ENCODE measurements around the gene TMBIM4. TPM values are rescaled to one million over a fixed set of nuclear protein-coding genes. Genes with fewer than 3 reads are reported as not detected.
A peak's percentile ranks its signal among the peaks of the same experiment; 100 is the strongest.

The TMBIM4 gene
- total RNA-seq, 1 experiment from 2014 or later = 130 TPM

- DNase-seq (ENCODE audit: low read depth) = no peak
These were observed 29.1 kb downstream of the TMBIM4 start for GRCh38 chr12:66140731-66141130.

DNA sequence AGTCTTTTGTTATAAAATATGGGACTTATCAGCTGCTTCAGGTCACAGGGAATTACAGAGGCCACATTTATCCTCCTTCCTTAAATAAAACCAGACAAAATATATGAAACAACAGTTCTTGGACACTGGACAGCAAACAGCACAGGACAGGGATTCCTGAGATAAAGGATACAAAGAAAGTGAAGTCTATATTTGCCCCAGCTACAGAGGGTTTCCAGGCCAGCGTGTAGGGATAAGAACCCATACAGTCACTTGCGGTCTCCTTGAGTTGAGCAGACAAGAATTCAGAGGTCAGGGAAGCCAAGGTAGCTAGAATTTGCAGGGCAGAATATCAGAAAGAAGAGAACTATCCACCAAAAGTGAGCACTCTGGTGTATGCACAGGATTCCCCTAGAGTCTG lies 30.5 kb downstream of the TMBIM4 start:
- no peak for DNase-seq (ENCODE audit: low read depth)

- no peak for DNase-seq (ENCODE audit: low read depth)
These were observed 31.9 kb downstream of the TMBIM4 start for GRCh38 chr12:66137937-66138336.

GRCh38 chr12:66132408-66132807 lies 37.4 kb downstream of the TMBIM4 start:
- peak; percentile 78 for DNase-seq (ENCODE audit: low read depth)

GRCh38 chr12:66131067-66131688 lies 38.6 kb downstream of the TMBIM4 start:
- DNase-seq (ENCODE audit: low read depth) = no peak

GRCh38 chr12:66130267-66131066 lies 39.3 kb downstream of the TMBIM4 start, which contains the start of gene LLPH:
LLPH (minus strand) TSS chr12:66130750; CDS start chr12:66129106, 1,644 bp downstream.
- DNase-seq (ENCODE audit: low read depth) = peak; percentile 94

- peak; percentile 5 for DNase-seq (ENCODE audit: low read depth)
These were observed 39.9 kb downstream of the TMBIM4 start for GRCh38 chr12:66129934-66130266.

GRCh38 chr12:66127650-66128049 lies 42.1 kb downstream of the TMBIM4 start:
- no peak for DNase-seq (ENCODE audit: low read depth)

- no peak for DNase-seq (ENCODE audit: low read depth)
These were observed 49.3 kb downstream of the TMBIM4 start for GRCh38 chr12:66120477-66120876.

- no peak for DNase-seq (ENCODE audit: low read depth)
These were observed 49.9 kb downstream of the TMBIM4 start for GRCh38 chr12:66119870-66120241.

GRCh38 chr12:66119229-66119869 lies 50.4 kb downstream of the TMBIM4 start:
- DNase-seq (ENCODE audit: low read depth) = no peak

- DNase-seq (ENCODE audit: low read depth) = no peak
These were observed 51.4 kb downstream of the TMBIM4 start for GRCh38 chr12:66118240-66118891.

DNA sequence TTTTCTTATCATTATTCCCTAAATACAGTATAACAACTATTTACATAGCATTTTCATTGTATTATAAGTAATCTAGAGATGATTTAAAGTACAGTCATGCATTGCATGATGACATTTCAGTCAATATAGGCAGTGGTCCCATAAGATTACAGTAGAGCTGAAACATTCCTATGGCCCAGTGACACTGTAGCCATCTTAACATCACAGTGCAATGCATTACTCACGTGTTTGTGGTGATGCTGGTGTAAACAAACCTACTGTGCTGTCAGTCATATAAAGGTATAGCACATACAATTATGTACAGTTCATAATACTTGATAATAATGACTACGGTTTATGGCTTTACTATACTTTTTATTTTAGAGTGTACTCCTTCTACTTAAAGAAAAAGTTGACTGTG lies 52.6 kb downstream of the TMBIM4 start:
- DNase-seq (ENCODE audit: low read depth) = no peak

DNA sequence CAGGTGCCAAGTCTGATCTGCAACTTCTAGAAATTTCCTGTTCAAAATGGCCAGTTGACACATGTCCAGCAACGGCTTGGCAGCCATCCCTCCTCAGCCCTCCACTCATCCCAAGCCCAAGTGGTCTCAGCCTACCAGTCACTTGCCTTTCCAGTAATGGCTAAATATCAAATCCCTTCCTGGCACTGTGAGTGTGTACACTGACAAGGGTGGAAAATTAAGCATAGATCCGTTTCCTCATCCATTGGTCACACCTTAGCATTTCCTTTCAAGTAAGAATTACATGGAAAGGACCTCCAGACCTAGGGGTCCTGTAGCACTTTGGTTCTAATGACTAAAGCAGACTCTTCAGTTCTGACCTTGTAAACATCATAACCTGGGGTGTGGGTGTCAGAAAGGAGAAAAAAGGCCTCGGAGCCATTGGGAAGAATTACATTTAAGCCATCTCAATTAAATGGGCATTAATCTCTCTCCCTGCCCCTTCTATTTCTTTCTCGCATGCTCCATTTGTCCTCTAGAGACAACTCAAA lies 54.7 kb downstream of the TMBIM4 start:
- no peak for DNase-seq (ENCODE audit: low read depth)

GRCh38 chr12:66113471-66113870 lies 56.3 kb downstream of the TMBIM4 start:
- DNase-seq (ENCODE audit: low read depth) = no peak

DNA sequence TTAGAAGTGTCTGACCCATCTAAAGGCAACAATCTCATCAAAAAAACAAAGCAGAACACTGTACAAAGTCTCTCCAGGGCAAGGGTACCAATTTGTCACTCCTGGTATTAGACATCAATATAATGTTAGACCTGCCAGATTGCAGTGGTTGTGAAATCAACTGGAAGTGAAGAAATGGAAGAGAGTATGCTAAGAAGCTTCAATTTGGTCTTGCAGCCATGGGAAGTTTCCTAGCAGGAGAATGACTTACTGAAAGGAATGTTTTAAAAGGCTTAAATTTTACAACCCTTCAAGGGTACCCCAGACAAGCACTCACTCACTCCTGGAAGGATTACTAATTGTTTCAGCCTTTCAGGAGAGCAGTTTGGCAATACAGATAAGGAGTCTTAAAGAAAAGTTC lies 58.2 kb downstream of the TMBIM4 start:
- no peak for DNase-seq (ENCODE audit: low read depth)

- no peak for DNase-seq (ENCODE audit: low read depth)
These were observed 60.7 kb downstream of the TMBIM4 start for GRCh38 chr12:66109056-66109455.

- DNase-seq (ENCODE audit: low read depth) = no peak
These were observed 61.4 kb downstream of the TMBIM4 start for GRCh38 chr12:66108386-66108785.

GRCh38 chr12:66107451-66107915 lies 62.3 kb downstream of the TMBIM4 start:
- DNase-seq (ENCODE audit: low read depth) = peak; percentile 84

DNA sequence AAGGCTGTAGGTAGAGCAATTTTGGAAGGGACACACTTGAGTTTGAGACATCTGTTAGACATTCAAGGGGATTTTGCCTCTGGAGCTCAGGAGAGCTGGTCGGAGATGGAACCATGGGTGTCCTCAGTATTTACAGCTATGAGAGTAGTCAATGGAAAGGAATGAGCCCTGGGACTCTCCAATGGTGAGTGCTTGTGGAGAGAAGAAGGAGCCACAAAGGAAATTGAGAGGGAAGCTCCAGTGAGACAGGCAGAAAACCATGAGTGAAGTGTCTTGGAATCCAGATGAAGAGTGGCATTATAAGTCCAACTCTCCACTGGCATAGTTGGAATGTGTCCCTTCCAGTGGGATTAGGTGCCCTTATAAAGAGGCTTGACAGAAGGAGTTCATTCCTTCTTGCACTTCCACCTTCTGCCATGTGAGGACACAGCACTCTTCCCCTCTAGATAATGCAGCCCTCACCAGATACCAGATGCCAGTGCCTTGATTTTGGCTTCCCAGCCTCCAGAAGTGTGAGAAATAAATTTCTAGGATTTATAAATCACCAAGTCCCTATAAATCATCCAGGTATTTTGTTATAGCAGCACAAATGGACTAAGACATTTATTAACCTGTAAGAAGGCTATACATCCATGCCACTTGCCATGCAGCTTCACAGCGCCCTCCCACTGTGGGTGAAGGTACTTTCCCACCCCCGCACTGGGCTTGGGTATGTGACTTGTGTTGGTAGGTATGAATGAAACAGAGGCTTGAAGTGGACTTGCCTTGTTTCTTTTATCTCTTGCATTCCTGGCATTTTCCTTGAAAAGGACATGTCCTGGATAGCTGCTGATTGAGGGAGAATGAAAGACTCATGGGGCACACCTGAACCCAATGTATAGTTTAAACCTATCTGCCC lies 66.5 kb downstream of the TMBIM4 start:
- peak; percentile 17 for DNase-seq (ENCODE audit: low read depth)

Measured in Daoy (cell line).